ENCODE data around the gene UGT1A10.

The UGT1A10 gene

GRCh38 chr2:233816771-233817170 lies 180.5 kb downstream of the UGT1A10 start:
- no peak overlapping the region for H3K4me3 Mint-ChIP-seq
- no peaks in the 10 kb centered on the region for H3K9me3 Mint-ChIP-seq
- no peak overlapping the region for H3K27ac Mint-ChIP-seq
- no peaks in the 10 kb centered on the region for H3K4me1 Mint-ChIP-seq (ENCODE audit: low read depth)
- H3K27me3 Mint-ChIP-seq (ENCODE audit: low read depth), result no peaks in the 10 kb centered on the region
- H3K36me3 Mint-ChIP-seq (ENCODE audit: low read depth), result no peaks in the 10 kb centered on the region

GRCh38 chr2:233817361-233817911 lies 181.2 kb downstream of the UGT1A10 start:
- Mint-ChIP-seq H3K4me3 (no peak overlapping the region), H3K9me3 (no peaks in the 10 kb centered on the region), H3K4me1 (ENCODE audit: low read depth) (no peaks in the 10 kb centered on the region), H3K27me3 (ENCODE audit: low read depth) (no peaks in the 10 kb centered on the region), H3K27ac (no peak overlapping the region), H3K36me3 (ENCODE audit: low read depth) (no peaks in the 10 kb centered on the region)

- H3K36me3 Mint-ChIP-seq (ENCODE audit: low read depth), result no peaks in the 10 kb centered on the region
- H3K27me3 Mint-ChIP-seq (ENCODE audit: low read depth), result no peaks in the 10 kb centered on the region
- H3K9me3 Mint-ChIP-seq, result no peaks in the 10 kb centered on the region
- no peaks in the 10 kb centered on the region for H3K4me1 Mint-ChIP-seq (ENCODE audit: low read depth)
- no peak overlapping the region for H3K4me3 Mint-ChIP-seq
- H3K27ac Mint-ChIP-seq, result no peak overlapping the region
Observed at GRCh38 chr2:233817995-233818638, 181.9 kb downstream of the UGT1A10 start.

- H3K9me3 Mint-ChIP-seq, result no peaks in the 10 kb centered on the region
- H3K27me3 Mint-ChIP-seq (ENCODE audit: low read depth), result no peaks in the 10 kb centered on the region
- no peaks in the 10 kb centered on the region for H3K4me1 Mint-ChIP-seq (ENCODE audit: low read depth)
- H3K27ac Mint-ChIP-seq, result no peak overlapping the region
- H3K36me3 Mint-ChIP-seq (ENCODE audit: low read depth), result no peaks in the 10 kb centered on the region
- no peak overlapping the region for H3K4me3 Mint-ChIP-seq
Observed at GRCh38 chr2:233818639-233819621, 182.7 kb downstream of the UGT1A10 start.

- H3K4me3 Mint-ChIP-seq, result no peak overlapping the region
- H3K27me3 Mint-ChIP-seq (ENCODE audit: low read depth), result peaks cover 3% of the 10 kb centered on the region
- no peak overlapping the region for H3K27ac Mint-ChIP-seq
- H3K36me3 Mint-ChIP-seq (ENCODE audit: low read depth), result no peaks in the 10 kb centered on the region
- H3K4me1 Mint-ChIP-seq (ENCODE audit: low read depth), result no peaks in the 10 kb centered on the region
- H3K9me3 Mint-ChIP-seq, result no peaks in the 10 kb centered on the region
Observed at GRCh38 chr2:233819884-233820773, 183.9 kb downstream of the UGT1A10 start.

- H3K27me3 Mint-ChIP-seq (ENCODE audit: low read depth), result peaks cover 8% of the 10 kb centered on the region
- no peak overlapping the region for H3K4me3 Mint-ChIP-seq
- no peaks in the 10 kb centered on the region for H3K4me1 Mint-ChIP-seq (ENCODE audit: low read depth)
- no peak overlapping the region for H3K27ac Mint-ChIP-seq
- no peaks in the 10 kb centered on the region for H3K36me3 Mint-ChIP-seq (ENCODE audit: low read depth)
- no peaks in the 10 kb centered on the region for H3K9me3 Mint-ChIP-seq
Observed at GRCh38 chr2:233820774-233821105, 184.5 kb downstream of the UGT1A10 start.

GRCh38 chr2:233821196-233821595 lies 184.9 kb downstream of the UGT1A10 start:
- no peaks in the 10 kb centered on the region for H3K36me3 Mint-ChIP-seq (ENCODE audit: low read depth)
- no peaks in the 10 kb centered on the region for H3K9me3 Mint-ChIP-seq
- H3K4me1 Mint-ChIP-seq (ENCODE audit: low read depth), result no peaks in the 10 kb centered on the region
- H3K27me3 Mint-ChIP-seq (ENCODE audit: low read depth), result peaks cover 10% of the 10 kb centered on the region
- H3K4me3 Mint-ChIP-seq, result no peak overlapping the region
- H3K27ac Mint-ChIP-seq, result no peak overlapping the region

- peaks cover 12% of the 10 kb centered on the region for H3K27me3 Mint-ChIP-seq (ENCODE audit: low read depth)
- H3K4me1 Mint-ChIP-seq (ENCODE audit: low read depth), result no peaks in the 10 kb centered on the region
- H3K27ac Mint-ChIP-seq, result no peak overlapping the region
- no peaks in the 10 kb centered on the region for H3K9me3 Mint-ChIP-seq
- H3K4me3 Mint-ChIP-seq, result no peak overlapping the region
- no peaks in the 10 kb centered on the region for H3K36me3 Mint-ChIP-seq (ENCODE audit: low read depth)
Observed at GRCh38 chr2:233821709-233822100, 185.5 kb downstream of the UGT1A10 start.

- Mint-ChIP-seq H3K36me3 (ENCODE audit: low read depth) (no peaks in the 10 kb centered on the region), H3K27me3 (ENCODE audit: low read depth) (peaks cover 12% of the 10 kb centered on the region), H3K4me3 (no peak overlapping the region), H3K4me1 (ENCODE audit: low read depth) (no peaks in the 10 kb centered on the region), H3K9me3 (no peaks in the 10 kb centered on the region), H3K27ac (no peak overlapping the region)
Observed at GRCh38 chr2:233822101-233822771, 186.0 kb downstream of the UGT1A10 start.

All from T-helper 1 cell treated with Interleukin-12 subunit alpha and Interleukin-12 subunit beta and Interleukin-4 antibody, amounts not matched to agents 30 μg/mL and 1 μg/mL, for 36 hours (primary cell).